Measurements from ENCODE around the gene CNIH1.

- no peak for TF ChIP-seq EZH2 (IDR thresholded peaks at IDR 0.05; ENCODE audit: borderline replicate concordance, low read length)
- TF ChIP-seq CTCF (IDR thresholded peaks at IDR 0.05; ENCODE audit: low read length): no peak
Observed at GRCh38 chr14:54396183-54396492, 45.0 kb downstream of the CNIH1 start.

Data from OCI-LY1 (cell line).